ENCODE data around the gene TSPAN18.
"Not testable (repeated sequence)": the region's sequence is repeated elsewhere in the genome, so short reads cannot be mapped to it uniquely, and the experiment has no call there.

The TSPAN18 gene

DNA sequence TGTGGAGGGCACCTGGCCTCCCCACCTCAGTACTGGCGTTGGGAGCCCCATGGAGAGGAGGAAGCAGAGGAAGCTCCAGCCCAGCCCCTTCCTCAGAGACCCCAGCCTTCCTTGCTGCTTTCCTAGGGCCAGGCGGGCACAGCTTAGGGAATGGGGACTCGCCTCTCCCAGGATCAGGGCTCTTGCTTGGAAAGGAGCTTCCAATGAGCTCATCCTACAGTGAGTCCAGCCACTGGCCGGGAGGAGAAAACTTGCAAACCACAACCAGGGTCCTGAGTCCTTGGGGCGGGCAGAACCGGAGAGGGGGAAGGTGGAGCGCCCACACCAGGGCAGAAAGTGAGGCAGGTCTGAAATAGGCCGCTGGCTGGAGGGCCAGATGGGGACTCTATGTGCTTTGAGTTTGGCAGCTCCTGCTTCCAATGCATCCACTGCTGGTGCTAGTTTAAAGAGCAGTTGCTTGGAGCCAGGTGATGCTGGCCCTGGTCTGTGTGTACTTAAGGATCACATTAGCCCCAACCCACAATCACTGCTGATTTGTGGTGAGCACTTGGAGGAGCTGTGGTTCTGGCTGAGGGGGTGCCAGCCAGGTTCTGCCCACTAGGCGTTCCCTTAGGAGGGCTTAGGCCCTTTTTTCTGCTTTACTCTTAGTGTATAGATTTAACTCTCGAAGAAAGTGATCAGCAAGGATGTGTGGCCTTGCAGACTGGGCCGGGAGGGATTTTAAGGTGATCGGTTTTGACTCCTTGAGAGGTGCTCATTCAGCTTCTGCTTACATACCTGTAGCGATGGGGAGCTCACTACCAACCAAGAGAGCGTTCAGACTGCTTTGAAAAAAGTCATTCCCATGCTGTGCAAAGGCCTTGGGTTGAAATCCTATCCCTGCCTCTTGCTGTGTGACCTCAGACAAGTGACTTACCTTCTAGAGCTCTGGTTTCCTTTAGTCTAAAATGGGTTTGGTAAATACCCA lies 142.0 kb downstream of the TSPAN18 start:
- no peak for DNase-seq (ENCODE audit: low read depth in 3 of 3)

DNA sequence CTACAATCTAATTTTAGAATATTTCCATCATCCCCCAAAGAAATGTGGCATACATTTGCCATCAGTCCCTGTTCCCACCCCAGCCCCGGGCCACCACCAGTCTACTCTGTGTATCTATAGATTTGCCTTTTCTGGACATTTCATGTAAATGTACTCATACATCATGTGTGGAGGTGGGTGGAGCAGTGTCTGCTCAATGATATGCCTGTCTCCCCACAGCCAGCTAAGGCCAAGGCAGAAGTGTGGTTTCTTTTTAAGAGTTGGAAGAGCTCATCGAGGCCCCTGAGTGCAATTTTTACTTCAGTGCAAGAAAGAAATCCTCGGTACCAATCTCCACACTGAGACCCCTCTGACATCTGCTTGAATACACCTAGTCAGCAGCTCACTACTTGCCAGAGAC lies 143.4 kb downstream of the TSPAN18 start:
- no peak for DNase-seq (ENCODE audit: low read depth in 3 of 3)

- DNase-seq (ENCODE audit: low read depth in 3 of 3): no peak
Measured at GRCh38 chr11:44870615-44871176, 143.9 kb downstream of the TSPAN18 start.

DNA sequence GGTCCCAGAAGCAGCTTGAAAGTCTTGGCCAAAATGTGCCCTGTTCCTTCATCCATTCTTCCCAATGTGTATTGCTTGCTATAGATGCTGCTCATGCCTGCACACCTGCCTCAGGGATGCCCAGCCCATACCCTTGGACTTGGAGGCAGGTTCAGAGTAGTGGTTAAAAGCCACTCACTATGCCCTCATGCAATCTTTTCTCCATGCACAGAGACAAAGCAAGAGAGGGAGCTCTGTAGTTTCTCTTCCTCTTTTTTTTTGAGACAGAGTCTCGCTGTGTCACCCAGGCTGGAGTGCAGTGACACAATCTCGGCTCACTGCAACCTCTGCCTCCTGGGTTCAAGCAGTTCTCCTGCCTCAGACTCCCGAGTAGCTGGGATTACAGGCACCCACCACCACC lies 144.9 kb downstream of the TSPAN18 start:
- DNase-seq (ENCODE audit: low read depth in 3 of 3): not testable (repeated sequence)

- no peak for DNase-seq (ENCODE audit: low read depth in 3 of 3)
Measured at GRCh38 chr11:44872556-44872955, 145.8 kb downstream of the TSPAN18 start.

DNA sequence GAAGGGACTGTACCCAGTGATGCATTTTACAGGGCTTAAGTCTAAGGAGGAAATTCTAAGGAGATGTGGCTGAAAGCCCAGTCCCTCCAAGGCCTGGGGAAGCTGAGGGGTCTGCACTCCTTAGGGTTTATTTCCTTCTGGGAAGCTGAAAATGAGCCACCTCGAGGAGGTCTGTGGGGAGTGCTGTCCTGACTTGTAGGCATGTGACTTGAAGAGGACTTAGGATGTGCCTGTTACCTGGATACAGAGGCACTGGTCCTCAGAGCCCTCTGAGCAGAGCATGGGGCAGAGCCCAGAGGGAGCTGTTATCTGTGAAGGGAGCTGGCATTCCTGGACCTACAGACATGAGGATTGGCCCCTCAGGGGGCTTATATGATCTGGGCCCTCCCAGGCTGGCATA lies 146.8 kb downstream of the TSPAN18 start:
- DNase-seq (ENCODE audit: low read depth in 3 of 3): no peak

GRCh38 chr11:44874284-44874683 lies 147.5 kb downstream of the TSPAN18 start:
- no peak for DNase-seq (ENCODE audit: low read depth in 3 of 3)

- no peak for DNase-seq (ENCODE audit: low read depth in 3 of 3)
Measured at GRCh38 chr11:44875037-44875436, 148.3 kb downstream of the TSPAN18 start.

- no peak for DNase-seq (ENCODE audit: low read depth in 3 of 3)
Measured at GRCh38 chr11:44876194-44876723, 149.5 kb downstream of the TSPAN18 start.

DNA sequence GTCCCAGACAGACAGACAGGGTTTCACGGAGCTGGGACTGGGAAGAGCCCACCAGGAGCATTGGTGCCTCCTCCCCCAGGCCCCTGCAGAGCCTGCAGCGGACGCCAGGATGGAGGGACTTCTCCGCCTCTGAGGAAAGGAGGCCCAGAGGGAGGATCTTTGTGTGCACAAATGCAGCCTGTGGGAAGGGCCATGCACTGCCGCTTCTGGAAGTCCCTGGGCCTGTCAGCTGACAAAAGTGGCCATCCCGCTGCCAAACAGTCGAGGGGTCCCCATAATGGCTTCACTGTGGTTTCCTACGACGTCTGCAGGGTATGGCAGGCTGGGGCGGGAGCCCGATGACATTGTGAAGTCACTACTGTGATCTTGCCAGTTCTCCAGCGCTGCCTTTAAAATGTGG lies 150.1 kb downstream of the TSPAN18 start:
- DNase-seq (ENCODE audit: low read depth in 3 of 3): no peak

DNA sequence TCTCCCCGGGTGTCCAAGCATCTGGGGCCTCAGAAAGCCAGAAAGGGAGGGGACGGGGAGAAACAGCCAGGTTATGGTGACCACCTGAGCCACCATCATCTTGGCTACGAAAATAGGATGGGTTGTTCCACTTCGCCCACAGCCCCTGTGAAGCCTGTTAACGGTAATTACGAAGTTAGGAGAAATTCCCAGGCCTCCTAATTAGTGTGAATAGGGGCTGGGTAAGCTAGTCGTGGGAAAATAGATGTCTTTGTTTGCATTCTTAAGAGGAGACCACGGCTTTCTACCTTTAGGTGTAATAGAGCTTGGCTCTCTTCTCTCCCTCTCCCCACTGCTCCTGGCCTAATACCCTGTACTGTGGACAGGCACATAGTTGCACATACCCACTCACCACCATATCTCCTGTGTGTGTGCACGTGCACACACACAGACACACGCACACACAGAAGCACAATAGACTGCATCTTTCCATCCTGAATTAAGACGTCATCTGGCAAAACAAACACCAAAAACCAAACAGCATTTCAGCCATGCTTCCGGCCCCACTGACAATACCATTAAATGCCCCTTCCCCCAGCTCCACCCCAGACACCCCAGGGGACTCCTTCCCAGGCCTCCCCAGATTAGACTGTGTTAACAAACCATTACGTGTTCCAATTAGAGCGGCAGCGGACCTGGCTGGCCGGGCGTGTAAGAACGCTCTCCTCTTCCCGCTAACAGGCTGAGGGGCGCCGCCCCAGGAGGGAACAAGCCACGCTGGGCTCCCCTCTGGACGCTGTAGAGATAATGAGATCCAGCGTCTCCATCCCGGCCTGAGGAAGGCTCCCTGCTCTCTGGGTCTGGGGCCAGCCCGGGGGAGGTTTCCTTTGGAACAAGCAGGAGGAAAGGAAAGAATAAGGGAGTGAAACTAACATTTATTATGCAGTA lies 151.1 kb downstream of the TSPAN18 start:
- DNase-seq (ENCODE audit: low read depth in 3 of 3): no peak

DNA sequence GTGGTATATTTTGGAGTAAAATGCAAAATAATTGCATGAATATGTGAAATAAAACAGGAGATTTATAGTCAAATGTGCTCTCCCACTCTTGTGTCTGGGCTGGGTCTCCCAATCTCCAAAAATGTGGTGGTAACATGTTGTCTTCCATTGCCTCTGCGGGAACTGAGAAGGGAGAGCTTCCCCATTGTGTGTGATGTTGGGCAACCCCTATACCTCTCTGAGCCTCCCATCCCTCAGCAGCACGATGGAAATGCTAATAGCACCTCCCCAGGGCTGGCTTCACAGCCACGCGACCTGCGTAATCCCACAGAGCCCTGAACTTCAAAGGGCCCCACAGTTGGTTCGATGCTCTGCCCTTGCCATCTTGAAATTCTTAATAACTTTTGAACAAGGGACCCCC lies 151.9 kb downstream of the TSPAN18 start:
- no peak for DNase-seq (ENCODE audit: low read depth in 3 of 3)

DNA sequence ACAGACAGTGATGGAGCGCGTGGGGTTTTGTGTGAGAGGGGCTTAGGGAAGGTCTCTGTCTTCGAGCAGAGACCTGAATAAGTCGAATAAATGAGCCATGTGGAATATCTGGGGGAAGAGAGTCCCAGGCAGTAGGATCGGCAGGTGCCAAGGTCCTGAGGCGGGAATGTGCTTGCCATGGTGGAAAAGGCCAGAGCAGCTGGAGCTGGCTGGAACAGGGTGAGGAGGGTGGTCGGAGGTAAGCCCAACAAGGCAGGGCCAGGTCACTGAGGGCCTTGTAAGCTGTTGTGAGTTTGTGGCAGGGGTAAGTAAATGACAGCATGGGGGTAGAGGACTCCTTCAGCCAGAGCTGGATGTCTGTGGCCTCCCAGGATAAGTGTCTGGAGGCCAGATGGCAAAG lies 152.7 kb downstream of the TSPAN18 start:
- no peak for DNase-seq (ENCODE audit: low read depth in 3 of 3)

- no peak for DNase-seq (ENCODE audit: low read depth in 3 of 3)
Measured at GRCh38 chr11:44880511-44880910, 153.7 kb downstream of the TSPAN18 start.

- no peak for DNase-seq (ENCODE audit: low read depth in 3 of 3)
Measured at GRCh38 chr11:44880953-44881352, 154.2 kb downstream of the TSPAN18 start.

DNA sequence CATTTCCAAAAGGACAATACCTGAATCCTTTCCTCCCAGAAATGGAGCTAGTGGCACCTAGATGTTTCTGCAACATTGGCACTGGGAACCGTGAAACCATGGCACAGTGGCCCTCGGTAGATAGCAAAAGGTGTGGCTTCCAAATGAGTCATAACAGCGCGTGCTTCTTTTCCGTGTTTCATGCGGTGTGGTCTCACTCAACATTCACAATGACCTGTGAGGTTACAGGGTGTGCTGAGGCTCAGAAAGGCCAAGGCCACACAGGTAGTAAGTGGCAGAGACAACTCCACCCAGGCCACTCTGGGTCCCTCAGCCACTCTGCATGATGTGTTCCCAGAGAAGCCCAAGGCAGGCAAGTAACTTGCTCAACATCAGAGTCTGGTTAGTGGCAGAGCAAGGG lies 156.5 kb downstream of the TSPAN18 start:
- DNase-seq (ENCODE audit: low read depth in 3 of 3): no peak

- no peak for DNase-seq (ENCODE audit: low read depth in 3 of 3)
Measured at GRCh38 chr11:44884056-44884455, 157.3 kb downstream of the TSPAN18 start.

GRCh38 chr11:44885065-44885810 lies 158.5 kb downstream of the TSPAN18 start:
- no peak for DNase-seq (ENCODE audit: low read depth in 3 of 3)

DNA sequence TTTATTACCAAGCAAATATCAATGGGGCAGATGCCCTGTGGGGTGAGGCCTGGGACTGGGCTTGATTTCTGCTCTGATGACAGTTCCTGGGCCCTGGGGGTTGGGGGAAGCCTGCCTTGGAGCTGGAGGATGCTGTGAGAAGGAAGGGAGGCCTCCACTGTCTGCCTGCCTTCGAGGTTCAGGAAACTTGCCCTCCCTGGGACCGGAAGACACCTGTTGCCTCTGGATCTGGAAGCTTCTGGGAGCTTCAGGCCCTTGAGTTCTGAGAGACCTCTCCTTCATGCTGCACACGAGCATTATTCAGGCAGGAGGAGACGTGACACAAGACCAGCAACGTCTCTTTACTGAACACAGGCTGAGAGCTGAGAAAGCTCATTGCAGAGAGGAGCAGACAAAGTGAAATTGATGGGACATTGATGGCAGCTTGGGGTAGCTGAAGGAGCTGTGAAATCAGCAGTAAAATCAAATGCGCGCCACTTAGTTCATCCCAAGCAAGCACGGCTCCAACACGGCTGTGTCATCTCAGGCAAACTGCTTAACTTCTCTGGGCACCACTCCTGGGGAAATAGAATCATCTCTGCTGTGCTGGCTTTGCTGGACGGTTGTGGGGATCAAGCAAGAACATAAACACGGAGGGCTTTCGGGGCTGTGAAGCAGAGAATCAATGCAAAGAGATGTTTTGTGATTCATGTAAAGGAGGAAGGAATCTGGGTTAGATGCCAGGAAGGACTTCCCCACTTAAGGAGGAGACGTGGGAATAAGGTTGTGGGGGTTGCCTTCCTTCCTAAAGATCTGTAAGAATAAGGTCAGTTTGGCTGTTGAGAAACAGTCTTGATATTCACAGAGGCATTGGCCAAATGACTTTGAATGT lies 159.4 kb downstream of the TSPAN18 start:
- no peak for DNase-seq (ENCODE audit: low read depth in 3 of 3)

GRCh38 chr11:44886790-44887140 lies 160.0 kb downstream of the TSPAN18 start:
- DNase-seq (ENCODE audit: low read depth in 3 of 3): no peak
